Upper lobe of left lung (tissue), 4 donors: ENCODE measurements around the gene GTPBP10.
"Not testable (repeated sequence)": the region's sequence is repeated elsewhere in the genome, so short reads cannot be mapped to it uniquely, and the experiment has no call there.

Experiments used
- CTCF ChIP-seq, 6 experiments: fragments of 450-650 bp in 4 of 6; fragments of 200-600 bp in 2 of 6; sonication (generic) in 2 of 6; IDR thresholded peaks; one replicate each; pipeline ENCODE4 v1.5.1; 2016 to 2019; ENCODE audit warnings: antibody characterized with exemption in 6 of 6
- EP300 ChIP-seq, 4 donors: sonication (generic); formaldehyde crosslinking; IDR thresholded peaks; one replicate each; pipeline ENCODE4 v1.5.1; 2017; ENCODE audit warnings: antibody characterized with exemption in 4 of 4, control low read depth in 2 of 4
- POLR2A ChIP-seq, 4 donors: fragments of 450-650 bp; IDR thresholded peaks; one replicate each; pipeline ENCODE4 v1.5.1; 2016 to 2017; ENCODE audit warnings: antibody characterized with exemption in 4 of 4, mild to moderate bottlenecking in 2 of 4

DNA sequence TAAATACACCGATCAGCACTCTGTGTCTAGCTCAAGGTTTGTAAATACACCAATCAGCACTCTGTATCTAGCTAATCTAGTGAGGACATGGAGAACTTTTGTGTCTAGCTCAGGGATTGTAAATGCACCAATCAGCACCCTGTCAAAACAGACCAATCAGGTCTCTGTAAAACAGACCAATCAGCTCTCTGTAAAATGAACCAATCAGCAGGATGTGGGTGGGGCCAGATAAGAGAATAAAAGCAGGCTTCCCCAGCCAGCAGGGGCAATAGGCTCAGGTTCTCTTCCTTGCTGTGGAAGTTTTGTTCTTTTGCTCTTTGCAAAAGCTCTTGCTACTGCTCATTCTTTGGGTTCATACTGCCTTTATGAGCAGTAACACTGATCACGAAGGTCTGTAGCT, 11.6 kb upstream of the GTPBP10 start:
- TF ChIP-seq EP300, CTCF, POLR2A (IDR thresholded peaks at IDR 0.05): not testable (repeated sequence)
